Measurements from ENCODE around the gene CDH4.

DNA sequence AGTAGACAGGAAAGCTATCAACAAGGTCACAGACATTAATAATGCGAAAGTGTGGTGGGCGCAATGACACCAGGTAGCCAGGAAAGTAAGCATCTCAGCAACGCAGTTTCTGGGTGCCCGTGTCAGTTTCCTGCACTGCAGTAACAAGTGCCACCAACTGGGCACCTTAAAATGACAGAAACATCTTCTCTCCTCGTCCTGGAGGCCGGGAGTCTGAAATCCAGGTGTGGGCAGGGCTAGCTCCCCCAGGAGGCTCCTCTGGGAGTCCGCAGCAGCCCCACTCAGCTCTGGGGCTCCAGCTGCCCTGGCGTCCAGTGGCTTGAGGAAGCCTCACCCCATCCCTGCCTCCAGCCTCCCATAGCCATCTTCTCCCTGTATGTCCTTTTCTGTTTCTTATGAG, 426.4 kb downstream of the CDH4 start:
- TF ChIP-seq POLR2A (IDR thresholded peaks at IDR 0.05) (no peak), CTCF (IDR thresholded peaks at IDR 0.05) (no peak)

Measured in upper lobe of left lung (tissue), 4 donors.